GM15510 (cell line): Measurements from ENCODE around the gene SPCS3.
A peak's percentile ranks its signal among the peaks of the same experiment; 100 is the strongest.

ENCODE experiments used
- POLR2A ChIP-seq: IDR thresholded peaks from 3 replicates; pipeline ENCODE4 v1.6.1; 2011; ENCODE audit warnings: borderline replicate concordance; ENCODE audit not compliant: insufficient read length; ENCODE audit errors: extremely low read depth

The SPCS3 gene

DNA sequence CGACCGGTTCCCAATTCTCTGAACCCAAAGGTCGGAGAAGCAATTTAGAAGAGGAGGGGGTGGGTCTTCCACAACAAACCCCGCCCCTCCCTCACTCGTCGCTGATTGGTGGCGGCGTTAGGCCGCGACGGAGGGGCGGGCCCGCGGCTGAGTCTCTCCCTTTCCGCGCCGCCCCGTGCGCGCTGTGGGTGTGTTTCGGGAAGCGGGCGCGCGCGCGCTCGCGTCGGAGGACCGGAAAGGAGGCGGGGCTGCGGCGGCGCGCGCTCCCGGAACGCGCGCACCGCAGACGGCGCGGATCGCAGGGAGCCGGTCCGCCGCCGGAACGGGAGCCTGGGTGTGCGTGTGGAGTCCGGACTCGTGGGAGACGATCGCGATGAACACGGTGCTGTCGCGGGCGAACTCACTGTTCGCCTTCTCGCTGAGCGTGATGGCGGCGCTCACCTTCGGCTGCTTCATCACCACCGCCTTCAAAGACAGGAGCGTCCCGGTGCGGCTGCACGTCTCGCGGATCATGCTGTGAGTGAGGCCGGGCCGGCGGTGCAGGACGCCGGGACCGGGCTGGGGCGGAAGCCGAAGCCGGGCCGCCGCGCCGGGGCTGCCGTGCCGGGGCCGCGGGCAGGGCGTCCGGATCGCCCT is at the start of gene SPCS3:
SPCS3 (plus strand) TSS at position 263 of the 636 bp plus-strand sequence; CDS start at position 374, 111 bp downstream.
- peak; percentile 98 for TF ChIP-seq POLR2A

DNA sequence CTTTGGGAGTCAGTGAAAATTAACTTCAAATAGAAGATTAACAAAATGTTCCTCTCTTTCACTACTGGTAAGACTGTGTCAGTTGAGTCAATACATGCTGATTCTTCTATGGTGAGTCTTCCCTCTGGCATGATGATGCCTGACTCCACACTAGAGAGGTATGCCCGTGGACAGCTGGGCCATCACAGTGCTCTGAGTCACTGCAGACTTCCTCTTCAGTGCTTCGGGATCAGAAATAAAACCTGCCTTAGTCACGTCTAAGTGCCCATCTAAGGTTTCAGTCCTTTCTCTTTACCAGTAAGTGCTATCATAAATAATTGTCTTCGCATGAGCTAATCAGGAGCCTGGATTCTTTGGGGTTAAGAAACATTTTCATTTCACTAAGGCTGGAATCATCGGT is 49.1 kb upstream of the SPCS3 start:
- TF ChIP-seq POLR2A = no peak

DNA sequence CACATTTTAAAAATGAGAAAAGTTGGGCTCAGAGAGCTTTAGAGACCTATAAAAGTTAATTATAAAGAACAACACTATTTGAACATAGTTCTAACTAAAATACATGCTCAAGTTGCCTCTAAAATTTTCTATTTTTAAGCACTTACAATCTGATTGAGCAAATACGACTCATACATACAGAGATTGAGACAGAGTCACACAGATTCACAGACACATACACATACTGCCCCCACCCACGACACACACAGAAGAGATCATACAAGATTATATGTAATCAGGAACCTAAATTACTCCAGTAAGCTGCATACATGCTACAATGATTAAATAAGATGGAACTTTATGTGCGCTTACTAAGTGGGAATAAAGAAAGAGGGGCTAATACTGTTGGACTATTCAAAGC is 48.0 kb upstream of the SPCS3 start:
- TF ChIP-seq POLR2A = no peak

DNA sequence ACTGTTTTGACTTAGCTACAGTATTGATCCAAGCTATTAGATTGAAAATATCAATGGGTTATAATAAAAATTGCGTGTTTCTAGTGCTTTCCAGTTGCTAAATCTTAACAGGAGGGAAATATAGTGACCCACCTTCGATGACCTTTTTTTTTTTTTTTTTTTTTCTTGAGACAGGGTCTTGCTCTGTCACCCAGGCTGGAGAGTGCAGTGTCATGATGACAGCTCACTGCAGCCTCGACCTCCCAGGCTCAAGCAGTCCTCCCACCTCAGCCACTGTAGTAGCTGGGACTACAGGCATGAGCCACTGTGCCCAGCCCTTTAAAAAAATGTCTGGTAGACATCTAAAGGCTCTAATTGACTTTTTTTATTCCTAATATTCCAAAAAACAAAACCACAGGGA is 47.0 kb upstream of the SPCS3 start:
- no peak for TF ChIP-seq POLR2A

DNA sequence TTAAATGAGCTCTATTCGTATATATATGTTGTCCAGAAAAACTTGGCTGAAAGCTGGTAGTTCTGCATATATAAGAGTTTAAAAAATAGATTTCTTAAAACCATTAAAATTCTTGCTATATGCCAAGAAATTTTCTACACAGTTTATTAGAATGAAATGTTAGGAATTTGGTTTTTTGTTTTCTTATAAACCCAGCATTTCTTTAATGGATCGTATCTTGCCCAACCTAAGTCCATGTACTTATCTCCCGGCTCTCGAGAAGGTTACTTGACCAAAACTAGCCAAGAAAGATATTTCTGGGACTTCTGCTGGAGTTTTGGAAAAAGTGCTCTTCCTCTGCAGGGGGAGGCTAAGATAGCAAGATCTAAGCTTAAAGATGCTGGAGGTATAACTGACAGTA is 46.0 kb upstream of the SPCS3 start:
- TF ChIP-seq POLR2A = no peak

DNA sequence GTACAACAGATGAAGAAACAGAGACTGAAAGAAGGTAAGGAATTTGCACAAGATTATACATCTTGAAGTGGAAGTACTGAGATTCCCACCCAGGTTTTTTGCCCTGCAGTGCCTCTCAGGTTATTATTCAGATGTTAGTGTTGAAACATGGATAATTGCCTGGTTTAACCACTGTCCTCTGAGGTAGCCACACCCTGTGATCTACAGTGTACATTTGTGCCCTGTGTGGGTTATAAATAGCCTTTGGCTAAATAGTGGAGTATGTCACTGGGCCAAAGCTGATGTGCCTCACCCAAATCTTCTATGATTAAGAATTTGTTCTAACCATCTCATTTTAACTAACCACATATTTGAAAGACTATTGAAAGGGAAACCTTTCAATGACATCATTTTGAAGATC is 45.3 kb upstream of the SPCS3 start:
- no peak for TF ChIP-seq POLR2A

DNA sequence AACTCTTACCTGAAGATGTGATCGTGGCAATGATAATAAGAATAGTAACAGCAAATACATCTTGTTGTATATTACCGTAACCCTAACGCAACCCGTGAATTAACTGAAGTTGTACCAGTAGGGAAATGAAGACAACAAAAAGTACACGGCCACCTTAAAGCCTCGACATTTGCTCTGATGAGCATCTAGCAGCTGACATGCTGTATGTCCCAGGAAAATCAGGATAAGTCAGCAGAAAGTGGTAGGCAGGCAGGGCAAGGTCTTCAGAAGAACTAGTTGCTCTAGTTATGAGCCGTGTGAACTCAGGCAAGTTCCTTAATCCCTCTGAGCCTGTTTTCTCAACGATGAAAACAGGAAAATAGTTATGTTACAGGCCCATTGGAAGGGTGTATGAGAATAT is 43.1 kb upstream of the SPCS3 start:
- TF ChIP-seq POLR2A = no peak

DNA sequence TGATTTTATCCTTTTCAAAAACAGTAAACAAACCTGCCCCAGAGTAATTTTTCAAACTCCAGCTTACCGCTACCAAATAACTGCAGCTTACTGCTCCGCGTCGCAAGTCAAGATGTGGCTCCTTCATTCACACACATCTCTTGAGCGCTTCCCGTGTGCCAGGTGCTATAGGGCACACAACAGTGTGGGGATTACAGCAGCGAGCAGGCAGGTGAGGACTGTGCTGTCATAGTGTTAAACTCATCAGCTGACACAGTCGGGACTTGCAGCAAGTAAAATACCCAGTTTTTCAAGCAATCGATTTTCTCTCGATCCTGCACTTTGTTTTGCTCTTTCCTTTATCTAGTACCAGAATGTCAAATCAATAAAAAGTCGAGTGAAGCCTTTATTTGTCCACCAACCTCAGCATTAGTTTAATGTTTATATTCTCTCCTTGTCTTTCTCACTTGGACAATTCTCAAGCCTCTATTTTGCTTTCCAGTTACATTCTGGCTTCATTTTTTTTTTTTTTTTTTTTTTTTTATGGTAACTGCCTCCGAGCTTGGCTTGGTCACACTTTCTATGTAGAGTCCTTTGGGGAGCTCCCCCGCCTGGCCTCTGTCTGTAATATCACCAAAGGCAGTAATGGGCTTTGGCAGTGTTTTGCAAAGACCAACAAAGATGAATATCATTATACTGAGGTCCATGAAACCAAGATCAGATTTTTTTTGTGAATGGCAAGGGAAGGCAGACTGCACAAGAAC is 42.4 kb upstream of the SPCS3 start:
- TF ChIP-seq POLR2A = no peak

DNA sequence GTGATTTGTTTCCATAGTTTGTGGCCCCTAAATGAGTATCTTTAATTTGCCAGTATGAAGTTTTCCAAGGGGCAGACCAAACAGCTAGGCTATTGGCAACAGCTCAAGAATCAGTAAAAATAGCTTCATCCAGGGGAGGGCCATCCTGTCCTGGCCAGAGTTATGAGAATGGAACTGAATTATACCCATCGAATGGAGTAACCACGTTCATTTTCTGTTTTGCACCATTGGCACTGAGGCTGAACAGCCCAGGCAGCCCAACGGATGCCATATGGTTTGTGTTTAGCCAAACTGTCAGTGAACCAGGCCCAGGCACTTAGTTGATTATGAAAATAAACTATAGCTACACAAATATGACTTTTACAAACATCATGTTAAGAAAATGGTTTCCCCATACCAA is 33.0 kb upstream of the SPCS3 start:
- TF ChIP-seq POLR2A = no peak

DNA sequence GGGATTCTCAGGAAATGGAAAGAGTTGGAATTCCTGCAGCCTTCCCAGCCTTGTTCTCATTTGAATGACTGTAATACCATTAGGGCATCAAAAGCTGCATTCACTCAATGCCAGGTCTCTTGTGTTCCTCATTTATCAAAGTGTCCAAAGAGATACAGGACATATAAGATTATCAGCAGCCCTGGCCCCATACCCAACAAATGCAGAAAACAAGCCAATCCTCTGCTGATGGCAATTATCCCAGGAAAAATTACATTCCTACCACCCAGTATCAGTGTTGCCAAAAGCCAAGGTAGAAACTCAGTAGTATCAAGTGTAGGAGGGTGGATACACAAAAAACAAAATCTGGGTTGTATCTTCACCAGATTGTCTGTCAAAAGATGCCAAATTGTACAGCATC is 32.2 kb upstream of the SPCS3 start:
- no peak for TF ChIP-seq POLR2A

DNA sequence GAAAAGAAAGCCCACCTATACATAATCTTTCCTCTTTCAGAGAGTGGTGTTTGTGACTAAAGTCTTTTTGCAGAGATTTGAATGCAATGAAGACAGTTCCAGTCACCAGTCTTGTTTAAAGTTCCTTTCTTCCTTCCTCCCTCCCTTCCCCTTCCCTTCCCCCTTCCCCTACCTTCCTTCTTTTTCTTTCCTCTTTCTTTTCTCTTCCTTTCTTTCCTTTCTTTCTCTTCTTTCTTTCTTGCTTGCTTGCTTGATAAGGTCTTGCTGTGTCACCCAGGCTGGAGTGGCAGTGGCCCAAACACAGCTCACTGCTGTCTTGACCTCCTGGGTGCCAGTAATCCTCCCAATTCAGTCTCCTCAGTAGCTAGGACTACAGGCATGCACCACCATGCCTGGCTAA is 31.7 kb upstream of the SPCS3 start:
- no peak for TF ChIP-seq POLR2A

DNA sequence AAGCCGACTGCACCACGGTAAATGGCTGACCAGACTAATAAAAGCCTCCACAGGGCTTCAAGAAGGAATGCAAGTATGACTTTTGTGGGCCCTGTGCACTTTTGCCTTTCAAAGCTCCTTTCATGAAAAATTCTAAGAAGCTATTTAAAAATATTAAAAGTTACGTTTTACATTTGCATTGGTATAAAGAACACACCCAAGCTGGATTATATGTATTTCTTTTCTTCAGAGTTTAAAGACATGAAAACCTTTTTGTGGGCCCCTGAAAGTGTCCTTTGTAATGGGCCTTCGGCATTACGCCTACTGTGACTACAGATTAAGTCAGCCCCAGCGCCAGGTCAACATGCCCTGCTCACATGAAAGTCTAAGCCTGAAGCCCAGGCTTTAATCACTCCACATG is 30.2 kb upstream of the SPCS3 start:
- no peak for TF ChIP-seq POLR2A

DNA sequence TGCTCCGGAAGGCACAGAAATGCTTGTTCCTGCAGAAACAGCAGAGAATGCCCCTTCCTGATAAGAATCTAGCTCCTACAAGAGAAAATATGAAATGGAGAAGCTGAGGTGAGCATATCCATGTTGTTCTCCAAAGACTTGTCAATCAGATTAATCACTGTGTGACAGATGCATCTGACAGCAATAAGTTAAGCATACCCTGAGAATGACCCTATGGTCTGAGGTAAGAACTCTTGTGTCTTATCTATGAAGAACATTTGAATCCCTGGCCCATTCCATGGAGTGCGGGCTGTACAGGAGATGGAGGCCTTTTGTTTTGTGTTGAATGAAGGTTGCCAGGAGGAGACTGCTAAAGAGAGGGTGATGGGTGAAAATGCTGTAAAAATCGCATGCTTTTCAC is 29.2 kb upstream of the SPCS3 start:
- no peak for TF ChIP-seq POLR2A

DNA sequence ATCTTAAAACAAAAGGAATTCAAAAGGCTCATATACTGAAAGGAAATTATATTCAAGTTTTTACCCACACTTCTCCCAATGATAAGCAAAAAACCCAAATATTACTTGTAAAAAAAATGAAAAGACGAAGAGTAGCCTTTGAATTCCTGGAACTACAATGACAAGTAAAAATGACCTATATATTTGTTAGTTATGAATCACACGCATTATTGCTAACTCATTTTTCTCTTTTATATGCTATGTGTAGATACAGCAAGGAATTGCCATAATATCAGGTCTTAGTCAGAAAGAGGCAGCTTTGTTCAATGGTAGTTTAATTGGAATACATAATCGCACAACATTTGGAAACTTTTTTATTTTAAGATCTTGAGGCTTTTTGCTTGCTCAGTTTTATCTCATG is 28.0 kb upstream of the SPCS3 start:
- no peak for TF ChIP-seq POLR2A

DNA sequence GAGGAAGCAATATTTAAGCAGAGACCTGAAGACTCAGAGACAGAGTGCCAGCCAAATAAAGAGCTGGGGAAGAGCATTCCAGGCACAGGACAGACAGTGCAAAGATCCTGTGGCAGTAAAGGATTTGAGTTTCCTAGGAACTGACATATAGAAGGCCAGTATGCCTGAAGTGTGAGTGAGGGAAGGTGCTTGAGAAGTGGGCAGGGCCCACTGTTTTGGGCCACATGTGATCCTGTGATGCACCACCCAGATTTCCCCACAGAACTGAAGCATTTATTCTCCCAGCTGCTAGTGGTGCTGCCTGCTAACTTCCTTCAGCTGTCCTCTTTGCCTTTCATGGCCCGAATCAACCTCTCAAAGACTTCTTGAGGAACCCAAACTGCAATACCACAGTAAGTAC is 26.8 kb upstream of the SPCS3 start:
- TF ChIP-seq POLR2A = no peak

DNA sequence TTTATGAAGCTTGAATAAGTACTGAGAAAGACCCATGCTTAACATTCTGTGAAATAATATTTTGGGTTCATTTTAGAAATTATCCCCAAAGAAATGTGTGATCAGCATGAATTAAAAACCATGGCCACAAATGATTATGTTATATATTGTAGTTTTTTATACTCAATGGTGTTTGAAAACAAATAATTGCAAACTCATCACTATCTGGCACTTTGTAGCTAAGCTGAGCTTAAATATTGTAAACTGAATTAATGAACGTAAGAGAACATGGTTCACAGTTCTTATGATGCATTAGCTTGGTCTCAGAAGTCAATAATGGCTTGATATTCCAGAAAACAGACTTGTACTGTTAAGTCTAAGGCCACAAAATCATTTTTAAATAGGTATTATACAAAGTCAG is 26.1 kb upstream of the SPCS3 start:
- no peak for TF ChIP-seq POLR2A

DNA sequence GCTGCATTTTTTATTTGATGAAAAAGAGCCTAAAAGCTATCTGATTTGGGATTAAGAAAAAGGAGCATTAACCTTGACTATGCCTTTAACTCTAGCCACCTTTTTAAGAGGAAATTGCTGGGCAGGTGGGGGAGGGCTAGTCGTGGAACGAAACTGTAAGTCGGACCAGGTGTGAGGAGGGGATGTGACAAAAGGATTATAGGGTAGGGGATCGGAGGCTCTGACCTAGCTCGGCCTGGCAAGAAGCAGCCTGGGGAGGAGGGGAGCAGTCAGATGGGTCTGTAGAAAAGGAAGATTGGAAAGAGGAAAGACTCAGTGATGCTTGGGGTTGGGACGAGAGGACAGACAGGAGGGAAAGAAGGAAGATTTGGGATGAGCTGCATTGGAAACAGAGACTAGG is 21.1 kb upstream of the SPCS3 start:
- no peak for TF ChIP-seq POLR2A

DNA sequence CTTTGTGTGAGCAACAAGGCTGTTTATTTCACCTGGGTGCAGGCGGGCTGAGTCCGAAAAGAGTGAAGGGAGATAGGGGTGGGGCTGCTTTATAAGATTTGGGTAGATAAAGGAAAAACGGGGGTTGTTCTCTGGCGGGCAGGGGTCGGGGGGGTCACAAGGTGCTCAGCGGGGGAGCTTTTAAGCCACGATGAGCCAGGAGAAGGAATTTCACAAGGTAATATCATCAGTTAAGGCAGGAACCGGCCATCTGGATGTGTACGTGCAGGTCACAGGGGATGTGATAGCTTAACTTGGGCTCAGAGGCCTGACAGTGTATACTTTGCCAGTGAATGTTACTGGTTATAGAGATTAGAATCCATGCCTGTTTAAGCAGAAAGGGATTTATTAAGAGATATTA is 19.7 kb upstream of the SPCS3 start:
- no peak for TF ChIP-seq POLR2A

DNA sequence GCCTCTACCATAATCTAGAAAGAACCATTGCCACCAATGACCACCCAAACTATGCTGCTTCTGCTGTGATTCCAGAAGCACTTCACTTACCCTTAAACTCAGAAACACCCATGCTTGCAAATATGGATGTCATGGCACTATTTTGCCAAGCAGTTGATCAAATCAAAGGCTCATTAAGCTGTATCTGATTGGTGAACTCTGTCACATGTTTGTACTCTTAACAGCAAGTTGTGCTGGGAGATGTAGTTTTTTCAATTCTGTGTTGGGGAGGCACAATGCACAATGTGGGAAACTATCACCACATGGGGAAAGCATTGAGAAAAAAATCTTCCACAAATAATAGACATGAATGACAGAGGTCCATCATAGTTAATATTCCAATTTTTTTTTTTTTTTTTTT is 19.2 kb upstream of the SPCS3 start:
- no peak for TF ChIP-seq POLR2A
